ENCODE results near the gene AKR1E2.

The AKR1E2 gene

GRCh38 chr10:4892681-4893080, 66.7 kb downstream of the AKR1E2 start:
- no peaks in the 10 kb centered on the region for H3K9me3 ChIP-seq
- no peaks in the 10 kb centered on the region for H3K36me3 ChIP-seq
- H3K27ac ChIP-seq: no peak overlapping the region
- no peak overlapping the region for H3K4me3 ChIP-seq
- H3K27me3 ChIP-seq: no peaks in the 10 kb centered on the region
- DNase-seq: no peak
- intact Hi-C loops (cut with DNase I; ENCODE audit: low total_unique reads): no loop called here
- TF ChIP-seq CTCF (IDR thresholded peaks at IDR 0.05): no peak
- no peaks in the 10 kb centered on the region for H3K4me1 ChIP-seq

DNA sequence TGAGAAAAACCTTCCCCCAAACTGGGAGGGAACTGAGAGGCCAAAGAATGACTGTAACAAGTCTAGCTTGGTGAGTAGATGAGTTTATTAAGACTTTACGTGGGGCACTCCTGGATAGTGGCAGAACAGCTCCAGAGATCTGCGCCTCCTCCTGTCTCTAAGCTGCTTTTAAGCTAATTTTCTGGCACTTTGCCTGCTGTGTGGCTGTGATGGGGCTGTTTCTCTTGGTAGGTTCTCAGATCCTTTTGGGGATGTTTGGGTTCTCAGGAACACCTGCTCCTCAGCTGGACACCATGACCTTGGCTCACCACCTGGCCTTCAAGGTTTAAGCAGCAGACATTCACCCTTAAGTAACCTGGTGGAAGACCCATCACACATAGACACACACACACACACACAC, 68.3 kb downstream of the AKR1E2 start:
- no peaks in the 10 kb centered on the region for H3K27me3 ChIP-seq
- DNase-seq: no peak
- intact Hi-C loops (cut with DNase I; ENCODE audit: low total_unique reads): no loop called here
- no peak overlapping the region for H3K4me3 ChIP-seq
- H3K4me1 ChIP-seq: no peaks in the 10 kb centered on the region
- no peak overlapping the region for H3K27ac ChIP-seq
- TF ChIP-seq CTCF (IDR thresholded peaks at IDR 0.05): no peak
- H3K36me3 ChIP-seq: no peaks in the 10 kb centered on the region
- H3K9me3 ChIP-seq: no peaks in the 10 kb centered on the region

All from tibial artery (tissue), 4 donors.